Measurements from ENCODE around the gene GUCY2C.

Gene GUCY2C

GRCh38 chr12:14564336-14564959 lies 132.0 kb downstream of the GUCY2C start:
- no peaks in the 10 kb centered on the region for H3K36me3 ChIP-seq (ENCODE audit: control insufficient read depth, insufficient read depth, low read length)
- H3K27me3 ChIP-seq (ENCODE audit: control insufficient read depth, insufficient read depth, low read length), result peaks cover 2% of the 10 kb centered on the region
- no peaks in the 10 kb centered on the region for H3K4me1 ChIP-seq (ENCODE audit: control insufficient read depth, insufficient read depth, low read length)
- H3K9ac ChIP-seq (ENCODE audit: low read depth, low read length), result no peak overlapping the region
- H3K9me3 ChIP-seq (ENCODE audit: control insufficient read depth, insufficient read depth, low read length), result no peaks in the 10 kb centered on the region
- H3K4me3 ChIP-seq (ENCODE audit: low read depth, low read length), result no peak overlapping the region

- no peaks in the 10 kb centered on the region for H3K36me3 ChIP-seq (ENCODE audit: control insufficient read depth, insufficient read depth, low read length)
- H3K9ac ChIP-seq (ENCODE audit: low read depth, low read length), result no peak overlapping the region
- H3K27me3 ChIP-seq (ENCODE audit: control insufficient read depth, insufficient read depth, low read length), result peaks cover 2% of the 10 kb centered on the region
- no peak overlapping the region for H3K4me3 ChIP-seq (ENCODE audit: low read depth, low read length)
- no peaks in the 10 kb centered on the region for H3K9me3 ChIP-seq (ENCODE audit: control insufficient read depth, insufficient read depth, low read length)
- no peaks in the 10 kb centered on the region for H3K4me1 ChIP-seq (ENCODE audit: control insufficient read depth, insufficient read depth, low read length)
Observed at GRCh38 chr12:14563046-14563445, 133.4 kb downstream of the GUCY2C start.

Data from iPS-15b (cell line).